Measurements from ENCODE around the gene DDA1. TPM values are rescaled to one million over a fixed set of nuclear protein-coding genes. Genes with fewer than 3 reads are reported as not detected.

Gene DDA1
- polyA plus RNA-seq, 2 of the 4 experiments (the other 2 are of a cell fraction): 35.5 to 53.5 TPM

GRCh38 chr19:17296976-17297375, 12.4 kb upstream of the DDA1 start:
- ATAC-seq: no peak
- no peak for FAIRE-seq
- CTCF ChIA-PET: interaction anchor here (1.0 to 9.0 kb wide), 2 partner anchors 9 to 39 kb away, joined by 3 to 98 read pairs; partner anchors contain the start of genes ABHD8, DDA1 and MRPL34

DNA sequence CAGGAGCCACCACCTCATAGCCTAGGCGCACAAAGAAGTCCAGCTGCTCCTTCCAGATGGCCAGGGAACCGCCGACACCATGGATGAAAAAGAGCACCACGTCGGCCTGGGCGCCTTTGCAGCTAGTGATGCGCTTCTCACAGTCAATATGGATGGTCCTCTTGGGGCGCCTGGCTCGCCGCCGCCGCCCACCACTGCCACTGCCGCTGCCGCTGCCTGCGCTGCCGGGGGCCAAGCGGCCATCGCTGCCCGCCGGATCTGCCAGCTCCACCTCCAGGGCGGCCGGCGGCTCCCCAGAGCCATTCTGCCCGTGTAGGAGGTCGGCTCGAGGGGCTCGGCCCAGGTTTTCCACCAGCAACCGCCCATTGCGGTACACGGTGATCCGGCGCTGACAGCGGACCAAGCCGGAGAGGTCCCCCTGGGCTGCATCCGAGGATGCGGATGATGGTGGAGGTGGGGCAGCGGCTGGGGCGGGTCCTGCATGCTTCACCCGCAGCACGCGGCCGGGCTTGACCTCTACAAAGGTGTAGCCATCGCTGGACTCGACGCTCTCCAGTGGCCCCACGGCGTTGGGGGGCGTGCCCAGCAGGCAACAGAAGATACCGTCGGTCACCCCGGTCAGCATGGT, 8.3 kb upstream of the DDA1 start:
- DNase-seq (ENCODE audit: low read depth in 1 of 2, low spot score in 1 of 2) (no peak), FAIRE-seq (no peak), ATAC-seq (no peak)
- POLR2A ChIA-PET: no interaction called here
- no peak overlapping the region for H3K27ac ChIP-seq
- H3K4me2 ChIP-seq: no peak overlapping the region
- H3K4me3 ChIP-seq: no peak overlapping the region
- no peak for TF ChIP-seq ZSCAN20 (CRISPR knock-in tag; IDR thresholded peaks at IDR 0.05)
- no peak for TF ChIP-seq POLR2A (IDR thresholded peaks at IDR 0.05; ENCODE audit: low read length)
- TF ChIP-seq HDAC2 (IDR thresholded peaks at IDR 0.05): no peak
- no peak for TF ChIP-seq CHD4 (IDR thresholded peaks at IDR 0.05; ENCODE audit: borderline replicate concordance)
- no peak for TF ChIP-seq HEYL (CRISPR knock-in tag; IDR thresholded peaks at IDR 0.05)
- TF ChIP-seq RCOR1 (IDR thresholded peaks at IDR 0.05; ENCODE audit: low read depth, low read length): no peak
- no peak for TF ChIP-seq FOSB (CRISPR knock-in tag; IDR thresholded peaks at IDR 0.05)
- no peak for TF ChIP-seq EHMT2 (IDR thresholded peaks at IDR 0.05; ENCODE audit: low read depth)
- CTCF ChIA-PET: interaction anchor here (8.7 kb wide), 1 partner anchor 8 kb away, joined by 98 read pairs; no protein-coding TSS in a partner anchor
- 98% methylated on average over 24 of the region's 51 CpGs for WGBS (ENCODE audit: missing lambda C conversion rate)
- 0 out of 3 replicates have a peak, but pooled peaks cover 3% of the 10 kb centered on the region for H3K9me3 ChIP-seq
- peaks cover 29% of the 10 kb centered on the region for H3K4me1 ChIP-seq

More at GRCh38 chr19:17296976-17297375, 12.4 kb upstream of the DDA1 start:
- no peak for TF ChIP-seq HOXA7 (CRISPR knock-in tag; IDR thresholded peaks at IDR 0.05)
- TF ChIP-seq E2F6 (IDR thresholded peaks at IDR 0.05; ENCODE audit: borderline replicate concordance, low read depth): no peak
- TF ChIP-seq, protein P1, sequence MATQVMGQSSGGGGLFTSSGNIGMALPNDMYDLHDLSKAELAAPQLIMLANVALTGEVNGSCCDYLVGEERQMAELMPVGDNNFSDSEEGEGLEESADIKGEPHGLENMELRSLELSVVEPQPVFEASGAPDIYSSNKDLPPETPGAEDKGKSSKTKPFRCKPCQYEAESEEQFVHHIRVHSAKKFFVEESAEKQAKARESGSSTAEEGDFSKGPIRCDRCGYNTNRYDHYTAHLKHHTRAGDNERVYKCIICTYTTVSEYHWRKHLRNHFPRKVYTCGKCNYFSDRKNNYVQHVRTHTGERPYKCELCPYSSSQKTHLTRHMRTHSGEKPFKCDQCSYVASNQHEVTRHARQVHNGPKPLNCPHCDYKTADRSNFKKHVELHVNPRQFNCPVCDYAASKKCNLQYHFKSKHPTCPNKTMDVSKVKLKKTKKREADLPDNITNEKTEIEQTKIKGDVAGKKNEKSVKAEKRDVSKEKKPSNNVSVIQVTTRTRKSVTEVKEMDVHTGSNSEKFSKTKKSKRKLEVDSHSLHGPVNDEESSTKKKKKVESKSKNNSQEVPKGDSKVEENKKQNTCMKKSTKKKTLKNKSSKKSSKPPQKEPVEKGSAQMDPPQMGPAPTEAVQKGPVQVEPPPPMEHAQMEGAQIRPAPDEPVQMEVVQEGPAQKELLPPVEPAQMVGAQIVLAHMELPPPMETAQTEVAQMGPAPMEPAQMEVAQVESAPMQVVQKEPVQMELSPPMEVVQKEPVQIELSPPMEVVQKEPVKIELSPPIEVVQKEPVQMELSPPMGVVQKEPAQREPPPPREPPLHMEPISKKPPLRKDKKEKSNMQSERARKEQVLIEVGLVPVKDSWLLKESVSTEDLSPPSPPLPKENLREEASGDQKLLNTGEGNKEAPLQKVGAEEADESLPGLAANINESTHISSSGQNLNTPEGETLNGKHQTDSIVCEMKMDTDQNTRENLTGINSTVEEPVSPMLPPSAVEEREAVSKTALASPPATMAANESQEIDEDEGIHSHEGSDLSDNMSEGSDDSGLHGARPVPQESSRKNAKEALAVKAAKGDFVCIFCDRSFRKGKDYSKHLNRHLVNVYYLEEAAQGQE (IDR thresholded peaks at IDR 0.05): no peak
- no peak for TF ChIP-seq ZFP36 (IDR thresholded peaks at IDR 0.05; ENCODE audit: borderline replicate concordance, partially characterized antibody)
- TF ChIP-seq, protein P2, sequence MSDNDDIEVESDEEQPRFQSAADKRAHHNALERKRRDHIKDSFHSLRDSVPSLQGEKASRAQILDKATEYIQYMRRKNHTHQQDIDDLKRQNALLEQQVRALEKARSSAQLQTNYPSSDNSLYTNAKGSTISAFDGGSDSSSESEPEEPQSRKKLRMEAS (IDR thresholded peaks at IDR 0.05): no peak
- TF ChIP-seq MYC (IDR thresholded peaks at IDR 0.05; ENCODE audit: borderline replicate concordance, low read length): no peak
- no peak for TF ChIP-seq TP53 (CRISPR knock-in tag; IDR thresholded peaks at IDR 0.05)
- WGBS (ENCODE audit: missing lambda C conversion rate): 93% methylated on average over 6 of the region's 6 CpGs
- H3K9me3 ChIP-seq: 0 out of 3 replicates have a peak, but pooled peaks cover 3% of the 10 kb centered on the region
- H3K4me2 ChIP-seq: no peak overlapping the region
- no peak for DNase-seq (ENCODE audit: low read depth in 1 of 2, low spot score in 1 of 2)
- POLR2A ChIA-PET: no interaction called here
- peak overlapping the region in 1 of 2 experiments; percentile 40; a peak in 1 of 6 replicates for H3K27ac ChIP-seq
- no peak overlapping the region for H3K4me3 ChIP-seq
- H3K4me1 ChIP-seq: peaks cover 20% of the 10 kb centered on the region; the same call in 2 of the 3 replicates

DNA sequence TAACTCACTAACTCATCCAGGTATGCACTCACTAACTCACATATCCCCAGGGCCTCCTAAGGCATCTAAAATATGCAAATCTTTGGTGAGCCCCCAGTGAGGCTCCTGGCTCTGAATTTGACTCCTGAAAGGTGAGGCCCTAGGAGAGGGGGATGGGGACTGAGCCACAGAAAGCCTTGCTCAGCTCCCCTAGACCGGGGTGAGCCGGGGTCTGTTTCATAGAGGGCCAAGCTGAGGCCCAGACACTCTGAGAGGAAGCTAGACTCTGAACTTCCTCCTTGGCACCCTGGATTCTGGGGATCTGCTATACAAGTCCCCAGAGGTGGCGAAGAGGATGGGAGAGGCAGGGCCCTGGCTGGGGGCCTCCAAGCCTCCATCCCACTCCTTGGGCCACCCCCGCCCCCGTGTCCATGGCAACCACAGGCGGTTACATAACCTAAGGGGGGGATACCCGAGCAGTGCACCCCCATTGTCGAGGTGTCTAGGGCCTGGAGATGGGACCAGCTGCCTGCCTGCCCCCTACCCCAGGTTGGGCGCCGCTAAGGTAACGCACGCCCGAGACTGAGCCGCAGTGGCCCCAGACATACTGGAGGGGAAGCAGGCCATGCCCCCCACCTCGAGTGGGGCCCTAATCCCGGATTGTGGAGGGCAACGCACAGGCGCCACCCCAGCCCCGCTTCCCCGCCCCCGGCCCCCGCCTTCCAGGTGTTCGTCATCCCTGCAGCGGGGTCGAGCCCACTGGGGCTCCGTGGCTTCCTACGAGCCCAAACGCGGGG, 6.8 kb upstream of the DDA1 start:
- DNase-seq (ENCODE audit: low read depth in 1 of 2, low spot score in 1 of 2) (no peak), FAIRE-seq (no peak), ATAC-seq (peak in 1 of 2 experiments; percentile 3; a peak in 1 of 6 replicates)
- no peak for TF ChIP-seq CBX2 (IDR thresholded peaks at IDR 0.05; ENCODE audit: borderline replicate concordance, low read depth)
- TF ChIP-seq, protein P1 (IDR thresholded peaks at IDR 0.05): no peak
- no peak for TF ChIP-seq EP300 (IDR thresholded peaks at IDR 0.05)
- no peak for TF ChIP-seq HDAC2 (IDR thresholded peaks at IDR 0.05)
- TF ChIP-seq RAD21 (conservative IDR thresholded peaks at IDR 0.05 in 1 of 2, IDR thresholded peaks at IDR 0.05 in 1 of 2): no peak
- TF ChIP-seq ESRRA (IDR thresholded peaks at IDR 0.05; ENCODE audit: borderline replicate concordance, low read length): no peak
- no peak for TF ChIP-seq NFE2L2 (conservative IDR thresholded peaks at IDR 0.05; ENCODE audit: low read length)
- ChIA-PET POLR2A (interaction anchor here (0.6 kb wide), 1 partner anchor 35 kb away, joined by 5 read pairs; no protein-coding TSS in a partner anchor), CTCF (interaction anchor here (1.0 to 8.7 kb wide), 3 partner anchors 9 to 83 kb away, joined by 3 to 98 read pairs (median 8); no protein-coding TSS in a partner anchor)
- 37% methylated on average over 9 of the region's 29 CpGs for WGBS (ENCODE audit: missing lambda C conversion rate)
- Histone ChIP-seq H3K4me3 (peak overlapping the region; percentile 65), H3K27ac (peak overlapping the region; percentile 87 to 95), H3K4me2 (peak overlapping the region; percentile 93), H3K9me3 (0 out of 3 replicates have a peak, but pooled peaks cover 3% of the 10 kb centered on the region), H3K4me1 (peaks cover 28% of the 10 kb centered on the region)

All from A549 (cell line).